ENCODE measurements around the gene BRD4. TPM values are rescaled to one million over a fixed set of nuclear protein-coding genes. Genes with fewer than 3 reads are reported as not detected.

Gene BRD4
- polyA plus RNA-seq, 3 donors = 3.7 to 19.2 (median 4.2) TPM

- Histone ChIP-seq H4K20me1 (ENCODE audit: insufficient read depth, low read length) (peaks cover 100% of the 10 kb centered on the region), H3K27ac (ENCODE audit: low read depth in 1 of 2, low read length in 2 of 2) (peak overlapping the region in 1 of 2 donors; percentile 44), H3K27me3 (ENCODE audit: control insufficient read depth in 2 of 2, insufficient read depth in 2 of 2, low read length in 2 of 2) (no peaks in the 10 kb centered on the region), H3K4me2 (replicated peaks; ENCODE audit: extremely low read depth, low read length, poor library complexity, severe bottlenecking) (no peak overlapping the region), H3K79me2 (ENCODE audit: insufficient read depth, low read length) (peaks cover 100% of the 10 kb centered on the region), H3K9ac (ENCODE audit: insufficient read depth, low read length, poor library complexity, severe bottlenecking) (no peak overlapping the region), H3K4me1 (ENCODE audit: control insufficient read depth in 1 of 2, insufficient read depth in 2 of 2, low read length in 2 of 2) (peaks cover 28 to 43% of the 10 kb centered on the region in 2 donors), H3K36me3 (replicated peaks in 1 of 2; ENCODE audit: control insufficient read depth in 1 of 2, insufficient read depth in 2 of 2, low read length in 2 of 2) (peaks cover 15 to 35% of the 10 kb centered on the region in 2 donors), H3K4me3 (replicated peaks in 1 of 3; ENCODE audit: low read depth in 2 of 3, low read length in 3 of 3) (no peak overlapping the region), H3K9me3 (replicated peaks in 1 of 2; ENCODE audit: control insufficient read depth in 1 of 2, insufficient read depth in 1 of 2, low read length in 2 of 2) (no peaks in the 10 kb centered on the region), H2AFZ (ENCODE audit: insufficient read depth, low read depth, low read length, poor library complexity, severe bottlenecking) (no peak overlapping the region)
- H3K27me3 Mint-ChIP-seq (ENCODE audit: low read depth in 3 of 3) = peaks cover 0 to 2% (median 0%) of the 10 kb centered on the region in 3 donors
- peaks cover 54% of the 10 kb centered on the region for H3K4me1 Mint-ChIP-seq
- peak overlapping the region in 6 of 7 donors; percentile 17 to 86 (median 44) for H3K27ac Mint-ChIP-seq
- peaks cover 12 to 23% of the 10 kb centered on the region in 2 donors for H3K36me3 Mint-ChIP-seq
- intact Hi-C loops (cut with micrococcal nuclease) = no loop called here
- whole genome bisulfite sequencing (ENCODE audit: insufficient coverage) = 80% methylated on average over 8 of the region's 11 CpGs
- H3K9me3 Mint-ChIP-seq = no peaks in the 10 kb centered on the region
- no peak overlapping the region for H3K4me3 Mint-ChIP-seq
- no peak for DNase-seq
- TF ChIP-seq CTCF (IDR thresholded peaks at IDR 0.05) = no peak
Observed at GRCh38 chr19:15276620-15277215, 55.6 kb downstream of the BRD4 start.

GRCh38 chr19:15274477-15274876, 57.9 kb downstream of the BRD4 start:
- Histone ChIP-seq H3K27ac (ENCODE audit: low read depth in 1 of 2, low read length in 2 of 2) (peak overlapping the region in 1 of 2 donors; percentile 58), H3K4me2 (replicated peaks; ENCODE audit: extremely low read depth, low read length, poor library complexity, severe bottlenecking) (no peak overlapping the region), H3K4me1 (ENCODE audit: control insufficient read depth in 1 of 2, insufficient read depth in 2 of 2, low read length in 2 of 2) (peaks cover 11 to 21% of the 10 kb centered on the region in 2 donors), H4K20me1 (ENCODE audit: insufficient read depth, low read length) (peaks cover 100% of the 10 kb centered on the region), H3K9me3 (replicated peaks in 1 of 2; ENCODE audit: control insufficient read depth in 1 of 2, insufficient read depth in 1 of 2, low read length in 2 of 2) (no peaks in the 10 kb centered on the region), H3K79me2 (ENCODE audit: insufficient read depth, low read length) (peaks cover 100% of the 10 kb centered on the region), H3K36me3 (replicated peaks in 1 of 2; ENCODE audit: control insufficient read depth in 1 of 2, insufficient read depth in 2 of 2, low read length in 2 of 2) (peaks cover 36 to 57% of the 10 kb centered on the region in 2 donors), H3K9ac (ENCODE audit: insufficient read depth, low read length, poor library complexity, severe bottlenecking) (no peak overlapping the region), H2AFZ (ENCODE audit: insufficient read depth, low read depth, low read length, poor library complexity, severe bottlenecking) (no peak overlapping the region), H3K4me3 (replicated peaks in 1 of 3; ENCODE audit: low read depth in 2 of 3, low read length in 3 of 3) (no peak overlapping the region), H3K27me3 (ENCODE audit: control insufficient read depth in 2 of 2, insufficient read depth in 2 of 2, low read length in 2 of 2) (no peaks in the 10 kb centered on the region)
- DNase-seq = no peak
- 87% methylated on average over 4 of the region's 4 CpGs for WGBS (ENCODE audit: insufficient coverage)
- H3K9me3 Mint-ChIP-seq = no peaks in the 10 kb centered on the region
- no peak overlapping the region for H3K4me3 Mint-ChIP-seq
- peak overlapping the region in 4 of 7 donors; percentile 38 to 76 (median 47) for H3K27ac Mint-ChIP-seq
- peaks cover 0 to 2% (median 0%) of the 10 kb centered on the region in 3 donors for H3K27me3 Mint-ChIP-seq (ENCODE audit: low read depth in 3 of 3)
- intact Hi-C loops (cut with micrococcal nuclease) = no loop called here
- H3K4me1 Mint-ChIP-seq = peaks cover 31% of the 10 kb centered on the region
- peaks cover 34 to 45% of the 10 kb centered on the region in 2 donors for H3K36me3 Mint-ChIP-seq
- TF ChIP-seq CTCF (IDR thresholded peaks at IDR 0.05) = no peak
